ENCODE measurements around the gene ARHGAP26.

Gene ARHGAP26

GRCh38 chr5:142811866-142812557 lies 41.8 kb downstream of the ARHGAP26 start:
- no peak for TF ChIP-seq REST (IDR thresholded peaks at IDR 0.05; ENCODE audit: insufficient read depth in 1 of 2, low read depth in 2 of 2, low read length in 2 of 2)

GRCh38 chr5:142813220-142813619 lies 43.0 kb downstream of the ARHGAP26 start:
- TF ChIP-seq REST (IDR thresholded peaks at IDR 0.05; ENCODE audit: insufficient read depth in 1 of 2, low read depth in 2 of 2, low read length in 2 of 2) (no peak), FOXP2 (optimal IDR thresholded peaks at IDR 0.05; ENCODE audit: borderline replicate concordance, extremely low read depth, extremely low read length, insufficient read depth) (no peak), SIN3A (IDR thresholded peaks at IDR 0.05; ENCODE audit: borderline replicate concordance, insufficient read depth, low read length) (no peak), POLR2AphosphoS5 (IDR thresholded peaks at IDR 0.05; ENCODE audit: low read depth, low read length) (no peak), TAF1 (IDR thresholded peaks at IDR 0.05; ENCODE audit: borderline replicate concordance, insufficient read depth, low read length) (no peak)

- TF ChIP-seq REST (IDR thresholded peaks at IDR 0.05; ENCODE audit: insufficient read depth in 1 of 2, low read depth in 2 of 2, low read length in 2 of 2): peak in 1 of 2 experiments; percentile 58; a peak in 1 of 4 replicates
- no peak for TF ChIP-seq TAF1 (IDR thresholded peaks at IDR 0.05; ENCODE audit: borderline replicate concordance, insufficient read depth, low read length)
- peak; percentile 30 for TF ChIP-seq FOXP2 (optimal IDR thresholded peaks at IDR 0.05; ENCODE audit: borderline replicate concordance, extremely low read depth, extremely low read length, insufficient read depth)
Measured at GRCh38 chr5:142814122-142814521, 43.9 kb downstream of the ARHGAP26 start.

- TF ChIP-seq POLR2AphosphoS5 (IDR thresholded peaks at IDR 0.05; ENCODE audit: low read depth, low read length) (no peak), SIN3A (IDR thresholded peaks at IDR 0.05; ENCODE audit: borderline replicate concordance, insufficient read depth, low read length) (no peak), TAF1 (IDR thresholded peaks at IDR 0.05; ENCODE audit: borderline replicate concordance, insufficient read depth, low read length) (no peak), REST (IDR thresholded peaks at IDR 0.05; ENCODE audit: insufficient read depth in 1 of 2, low read depth in 2 of 2, low read length in 2 of 2) (no peak), FOXP2 (optimal IDR thresholded peaks at IDR 0.05; ENCODE audit: borderline replicate concordance, extremely low read depth, extremely low read length, insufficient read depth) (no peak)
Measured at GRCh38 chr5:142815469-142815868, 45.3 kb downstream of the ARHGAP26 start.

Data from PFSK-1 (cell line).